ENCODE data around the gene SCT.
A peak's percentile ranks its signal among the peaks of the same experiment; 100 is the strongest.

The SCT gene

GRCh38 chr11:626475-627307, at the start of gene SCT:
SCT (minus strand) TSS chr11:627181; CDS start chr11:627143, 38 bp downstream.
- no peak for ATAC-seq (replicated peaks; ENCODE audit: extremely low read depth, poor library complexity, severe bottlenecking)

GRCh38 chr11:674406-674805, 47.4 kb upstream of the SCT start:
- H3K4me1 Mint-ChIP-seq, result no peaks in the 10 kb centered on the region
- no peaks in the 10 kb centered on the region for H3K27me3 Mint-ChIP-seq
- no peak for ATAC-seq (replicated peaks; ENCODE audit: extremely low read depth, poor library complexity, severe bottlenecking)
- no peak for DNase-seq (ENCODE audit: low spot score in 2 of 2)
- no peak overlapping the region for H3K27ac Mint-ChIP-seq (ENCODE audit: low read depth)
- no peak overlapping the region for H3K4me3 Mint-ChIP-seq
- peaks cover 36% of the 10 kb centered on the region for H3K36me3 Mint-ChIP-seq (ENCODE audit: insufficient read depth)
- H3K9me3 Mint-ChIP-seq, result no peaks in the 10 kb centered on the region

More at GRCh38 chr11:626475-627307, at the start of gene SCT:
- Mint-ChIP-seq H3K27me3 (peaks cover 32% of the 10 kb centered on the region), H3K9me3 (no peaks in the 10 kb centered on the region), H3K4me1 (peaks cover 22% of the 10 kb centered on the region), H3K27ac (ENCODE audit: low read depth) (peak within 1 kb of the TSS; percentile 91), H3K4me3 (peak within 1 kb of the TSS; percentile 66), H3K36me3 (ENCODE audit: insufficient read depth) (peaks cover 17% of the 10 kb centered on the region)
- no peak for DNase-seq (ENCODE audit: low spot score in 2 of 2)

DNA sequence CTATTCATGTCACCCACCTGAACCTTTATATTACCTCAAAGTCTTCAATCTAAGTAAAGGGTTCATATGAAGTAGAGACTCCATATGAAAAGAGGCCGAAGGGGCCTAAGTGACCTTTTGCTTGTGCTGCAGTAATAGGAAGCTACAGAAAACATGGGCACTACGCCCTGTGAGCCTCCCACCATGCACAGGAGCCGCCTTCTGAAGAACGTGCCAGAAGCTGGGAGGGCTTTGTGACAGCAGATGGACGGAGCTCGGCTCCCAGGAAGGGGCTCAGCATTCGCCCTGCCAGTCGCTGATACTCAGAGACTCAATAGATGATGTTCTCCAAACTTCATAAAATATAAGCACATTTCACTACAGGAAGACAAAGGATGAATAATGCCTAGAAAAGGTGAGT, 46.9 kb upstream of the SCT start:
- Mint-ChIP-seq H3K4me3 (no peak overlapping the region), H3K27ac (ENCODE audit: low read depth) (no peak overlapping the region), H3K9me3 (no peaks in the 10 kb centered on the region), H3K27me3 (no peaks in the 10 kb centered on the region), H3K4me1 (no peaks in the 10 kb centered on the region), H3K36me3 (ENCODE audit: insufficient read depth) (peaks cover 33% of the 10 kb centered on the region)
- no peak for DNase-seq (ENCODE audit: low spot score in 2 of 2)
- no peak for ATAC-seq (replicated peaks; ENCODE audit: extremely low read depth, poor library complexity, severe bottlenecking)

- Mint-ChIP-seq H3K36me3 (ENCODE audit: insufficient read depth) (peaks cover 14% of the 10 kb centered on the region), H3K9me3 (no peaks in the 10 kb centered on the region), H3K4me1 (peaks cover 5% of the 10 kb centered on the region), H3K4me3 (no peak overlapping the region), H3K27me3 (no peaks in the 10 kb centered on the region), H3K27ac (ENCODE audit: low read depth) (no peak overlapping the region)
- no peak for ATAC-seq (replicated peaks; ENCODE audit: extremely low read depth, poor library complexity, severe bottlenecking)
- no peak for DNase-seq (ENCODE audit: low spot score in 2 of 2)
These were observed 38.8 kb upstream of the SCT start for GRCh38 chr11:665704-666281.

DNA sequence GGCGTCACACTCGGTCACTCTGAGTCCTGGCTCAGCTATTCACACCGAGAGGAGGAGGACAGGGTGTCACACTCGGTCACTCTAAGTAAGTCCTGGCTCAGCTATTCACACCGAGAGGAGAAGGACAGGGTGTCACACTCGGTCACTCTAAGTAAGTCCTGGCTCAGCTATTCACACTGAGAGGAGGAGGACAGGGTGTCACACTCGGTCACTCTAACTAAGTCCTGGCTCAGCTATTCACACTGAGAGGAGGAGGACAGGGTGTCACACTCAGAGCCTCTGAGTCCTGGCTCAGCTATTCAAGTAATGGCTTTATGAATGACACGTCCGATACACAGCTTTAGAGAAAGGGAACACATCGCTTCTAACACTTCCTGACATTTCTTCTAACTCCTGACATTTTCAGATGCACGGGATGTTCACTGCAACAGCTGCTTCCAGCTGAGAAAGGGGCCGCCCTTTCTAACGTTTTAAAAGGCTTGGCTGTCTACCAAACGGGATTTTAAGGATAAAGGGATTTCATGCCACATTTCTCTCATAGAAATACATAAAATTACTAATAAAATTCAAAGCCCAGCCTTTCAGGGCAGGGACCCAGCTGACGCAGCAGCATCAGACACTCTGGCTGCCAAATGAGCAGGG, 38.2 kb upstream of the SCT start:
- DNase-seq (ENCODE audit: low spot score in 2 of 2), result no peak

GRCh38 chr11:662689-663274, 35.8 kb upstream of the SCT start:
- ATAC-seq (replicated peaks; ENCODE audit: extremely low read depth, poor library complexity, severe bottlenecking) (no peak), DNase-seq (ENCODE audit: low spot score in 2 of 2) (no peak)
- H3K27me3 Mint-ChIP-seq, result no peaks in the 10 kb centered on the region
- no peak overlapping the region for H3K27ac Mint-ChIP-seq (ENCODE audit: low read depth)
- peaks cover 10% of the 10 kb centered on the region for H3K36me3 Mint-ChIP-seq (ENCODE audit: insufficient read depth)
- no peak overlapping the region for H3K4me3 Mint-ChIP-seq
- H3K4me1 Mint-ChIP-seq, result peaks cover 5% of the 10 kb centered on the region
- H3K9me3 Mint-ChIP-seq, result no peaks in the 10 kb centered on the region

More for the DNA sequence above, 38.2 kb upstream of the SCT start:
- Mint-ChIP-seq H3K4me1 (peaks cover 5% of the 10 kb centered on the region), H3K9me3 (no peaks in the 10 kb centered on the region), H3K36me3 (ENCODE audit: insufficient read depth) (peaks cover 13% of the 10 kb centered on the region), H3K27ac (ENCODE audit: low read depth) (no peak overlapping the region), H3K4me3 (no peak overlapping the region), H3K27me3 (no peaks in the 10 kb centered on the region)
- no peak for ATAC-seq (replicated peaks; ENCODE audit: extremely low read depth, poor library complexity, severe bottlenecking)

DNA sequence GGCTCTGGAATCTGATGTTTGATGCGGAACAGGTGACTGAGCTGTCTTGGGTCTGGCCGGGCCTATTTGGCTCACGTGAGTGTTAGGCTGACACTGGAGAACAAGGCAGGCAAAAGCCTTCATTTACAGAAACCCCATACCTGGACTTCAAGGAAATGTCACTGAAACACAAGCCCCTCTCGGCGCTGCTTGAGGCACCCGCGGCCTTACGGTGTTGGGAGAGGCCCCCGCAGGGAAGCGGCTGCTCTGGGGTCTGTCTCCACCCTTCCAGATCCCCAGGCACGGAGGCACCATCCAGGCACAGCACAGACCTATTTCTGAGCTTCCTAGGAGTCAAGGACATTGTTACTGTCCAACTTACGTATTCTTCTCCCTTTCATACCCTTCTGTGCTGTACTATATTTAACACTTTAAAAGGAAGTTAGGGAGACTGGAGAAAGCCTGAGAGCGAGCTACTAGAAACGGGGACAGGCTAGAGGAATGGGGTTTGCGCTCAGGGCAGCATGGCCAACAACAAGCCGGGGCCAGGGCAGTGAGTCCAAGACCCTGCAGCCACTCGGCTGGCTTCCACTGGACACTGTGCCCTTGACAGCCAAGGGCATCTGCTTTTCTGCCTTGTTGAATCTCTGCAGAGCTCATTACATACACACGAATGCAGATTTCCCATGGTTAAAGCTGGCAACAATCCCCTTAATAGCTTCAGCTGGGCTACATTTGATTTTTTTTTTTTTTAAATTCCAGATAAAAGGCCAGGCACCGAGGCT, 33.9 kb upstream of the SCT start:
- Mint-ChIP-seq H3K27me3 (no peaks in the 10 kb centered on the region), H3K36me3 (ENCODE audit: insufficient read depth) (peaks cover 8% of the 10 kb centered on the region), H3K9me3 (no peaks in the 10 kb centered on the region), H3K4me1 (peaks cover 5% of the 10 kb centered on the region), H3K27ac (ENCODE audit: low read depth) (no peak overlapping the region), H3K4me3 (no peak overlapping the region)
- ATAC-seq (replicated peaks; ENCODE audit: extremely low read depth, poor library complexity, severe bottlenecking) (no peak), DNase-seq (ENCODE audit: low spot score in 2 of 2) (no peak)

- ATAC-seq (replicated peaks; ENCODE audit: extremely low read depth, poor library complexity, severe bottlenecking) (no peak), DNase-seq (ENCODE audit: low spot score in 2 of 2) (no peak)
- Mint-ChIP-seq H3K4me3 (no peak overlapping the region), H3K36me3 (ENCODE audit: insufficient read depth) (peaks cover 8% of the 10 kb centered on the region), H3K27ac (ENCODE audit: low read depth) (no peak overlapping the region), H3K4me1 (peaks cover 5% of the 10 kb centered on the region), H3K27me3 (no peaks in the 10 kb centered on the region), H3K9me3 (no peaks in the 10 kb centered on the region)
These were observed 33.3 kb upstream of the SCT start for GRCh38 chr11:660281-660680.

- Mint-ChIP-seq H3K9me3 (no peaks in the 10 kb centered on the region), H3K27me3 (no peaks in the 10 kb centered on the region), H3K27ac (ENCODE audit: low read depth) (no peak overlapping the region), H3K4me1 (peaks cover 5% of the 10 kb centered on the region), H3K4me3 (no peak overlapping the region), H3K36me3 (ENCODE audit: insufficient read depth) (peaks cover 8% of the 10 kb centered on the region)
- ATAC-seq (replicated peaks; ENCODE audit: extremely low read depth, poor library complexity, severe bottlenecking) (no peak), DNase-seq (ENCODE audit: low spot score in 2 of 2) (no peak)
These were observed 32.6 kb upstream of the SCT start for GRCh38 chr11:659532-660085.

GRCh38 chr11:657691-658126, 30.7 kb upstream of the SCT start:
- Mint-ChIP-seq H3K27ac (ENCODE audit: low read depth) (no peak overlapping the region), H3K4me1 (peaks cover 2% of the 10 kb centered on the region), H3K27me3 (no peaks in the 10 kb centered on the region), H3K4me3 (no peak overlapping the region), H3K9me3 (no peaks in the 10 kb centered on the region), H3K36me3 (ENCODE audit: insufficient read depth) (peaks cover 11% of the 10 kb centered on the region)
- no peak for DNase-seq (ENCODE audit: low spot score in 2 of 2)
- ATAC-seq (replicated peaks; ENCODE audit: extremely low read depth, poor library complexity, severe bottlenecking), result no peak

- Mint-ChIP-seq H3K27ac (ENCODE audit: low read depth) (no peak overlapping the region), H3K4me3 (no peak overlapping the region), H3K36me3 (ENCODE audit: insufficient read depth) (peaks cover 15% of the 10 kb centered on the region), H3K27me3 (no peaks in the 10 kb centered on the region), H3K9me3 (no peaks in the 10 kb centered on the region), H3K4me1 (no peaks in the 10 kb centered on the region)
- DNase-seq (ENCODE audit: low spot score in 2 of 2) (no peak), ATAC-seq (replicated peaks; ENCODE audit: extremely low read depth, poor library complexity, severe bottlenecking) (no peak)
These were observed 29.9 kb upstream of the SCT start for GRCh38 chr11:656866-657265.

DNA sequence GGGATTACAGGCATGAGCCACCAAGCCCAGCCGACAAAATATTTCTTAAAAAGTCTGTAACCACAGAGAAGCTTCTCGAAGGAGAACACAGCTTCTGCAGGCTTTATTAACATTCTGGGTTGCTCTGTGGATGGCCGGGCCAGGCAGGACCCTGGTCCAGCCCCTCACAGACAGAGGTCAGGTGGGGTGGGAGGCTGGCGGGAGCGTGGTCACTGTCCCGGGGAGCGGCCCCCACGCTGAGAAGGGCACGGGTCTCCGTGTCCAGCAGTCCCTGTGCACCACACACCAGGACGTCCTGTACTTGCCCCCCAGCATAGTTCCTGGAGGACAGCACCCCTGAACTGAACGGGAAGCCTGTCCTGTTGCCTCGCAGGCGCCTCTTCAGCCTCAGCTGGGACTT, 29.4 kb upstream of the SCT start:
- H3K4me3 Mint-ChIP-seq, result no peak overlapping the region
- H3K36me3 Mint-ChIP-seq (ENCODE audit: insufficient read depth), result peaks cover 19% of the 10 kb centered on the region
- ATAC-seq (replicated peaks; ENCODE audit: extremely low read depth, poor library complexity, severe bottlenecking) (no peak), DNase-seq (ENCODE audit: low spot score in 2 of 2) (no peak)
- H3K27ac Mint-ChIP-seq (ENCODE audit: low read depth), result no peak overlapping the region
- no peaks in the 10 kb centered on the region for H3K9me3 Mint-ChIP-seq
- H3K4me1 Mint-ChIP-seq, result no peaks in the 10 kb centered on the region
- no peaks in the 10 kb centered on the region for H3K27me3 Mint-ChIP-seq

Measured in central memory CD8-positive, alpha-beta T cell (primary cell).